ENCODE results near the gene HELZ. TPM values are rescaled to one million over a fixed set of nuclear protein-coding genes. Genes with fewer than 3 reads are reported as not detected.
"Not testable (repeated sequence)": the region's sequence is repeated elsewhere in the genome, so short reads cannot be mapped to it uniquely, and the experiment has no call there.

HELZ gene
- total RNA-seq, 1 donor from 2014 or later, result 51.1 TPM

DNA sequence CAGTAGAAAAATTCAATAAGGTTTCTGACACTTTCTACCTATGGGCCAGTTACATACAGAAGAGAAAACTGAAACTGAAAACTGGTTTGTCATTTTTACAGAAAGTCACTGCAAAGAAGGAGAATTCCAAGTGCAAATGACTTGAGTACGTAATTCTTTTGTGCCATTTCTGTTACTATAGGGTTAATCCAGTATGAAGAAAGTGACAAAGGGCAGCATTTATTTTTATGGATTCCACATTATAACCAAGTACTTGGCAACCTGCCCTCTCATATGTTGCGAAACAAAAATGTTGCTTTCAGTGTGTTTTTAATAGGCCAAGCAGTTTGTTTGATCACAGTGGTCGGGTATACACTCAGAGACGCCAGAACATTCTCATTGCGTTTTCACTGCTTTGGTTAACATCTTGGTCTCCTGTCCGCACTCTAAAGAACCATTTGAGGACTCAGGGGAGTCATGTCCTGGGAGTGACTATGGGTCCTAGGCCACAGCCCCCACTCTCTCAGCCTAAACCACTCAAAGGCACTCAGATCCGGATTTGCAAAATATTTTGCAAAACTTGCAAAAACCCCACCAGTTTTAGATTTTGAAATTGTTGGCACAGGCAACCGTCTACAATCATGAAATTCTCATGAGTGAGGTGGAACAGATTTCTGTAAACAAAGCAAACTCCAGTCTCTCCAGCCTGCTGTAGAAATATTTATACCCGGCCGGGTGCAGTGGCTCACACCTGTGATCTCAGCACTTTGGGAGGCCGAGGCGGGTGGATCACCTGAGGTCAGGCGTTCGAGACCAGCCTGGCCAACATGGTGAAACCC is 15.4 kb upstream of the HELZ start:
- Histone ChIP-seq H3K4me3 (ENCODE audit: low read depth, low read length) (no peak overlapping the region), H3K27me3 (ENCODE audit: control insufficient read depth, insufficient read depth, low read length) (no peaks in the 10 kb centered on the region), H3K36me3 (ENCODE audit: control insufficient read depth, insufficient read depth, low read length) (no peaks in the 10 kb centered on the region)
- peak; percentile 43 for DNase-seq (ENCODE audit: low read depth)
- FAIRE-seq, result no peak
- TF ChIP-seq, protein P1, sequence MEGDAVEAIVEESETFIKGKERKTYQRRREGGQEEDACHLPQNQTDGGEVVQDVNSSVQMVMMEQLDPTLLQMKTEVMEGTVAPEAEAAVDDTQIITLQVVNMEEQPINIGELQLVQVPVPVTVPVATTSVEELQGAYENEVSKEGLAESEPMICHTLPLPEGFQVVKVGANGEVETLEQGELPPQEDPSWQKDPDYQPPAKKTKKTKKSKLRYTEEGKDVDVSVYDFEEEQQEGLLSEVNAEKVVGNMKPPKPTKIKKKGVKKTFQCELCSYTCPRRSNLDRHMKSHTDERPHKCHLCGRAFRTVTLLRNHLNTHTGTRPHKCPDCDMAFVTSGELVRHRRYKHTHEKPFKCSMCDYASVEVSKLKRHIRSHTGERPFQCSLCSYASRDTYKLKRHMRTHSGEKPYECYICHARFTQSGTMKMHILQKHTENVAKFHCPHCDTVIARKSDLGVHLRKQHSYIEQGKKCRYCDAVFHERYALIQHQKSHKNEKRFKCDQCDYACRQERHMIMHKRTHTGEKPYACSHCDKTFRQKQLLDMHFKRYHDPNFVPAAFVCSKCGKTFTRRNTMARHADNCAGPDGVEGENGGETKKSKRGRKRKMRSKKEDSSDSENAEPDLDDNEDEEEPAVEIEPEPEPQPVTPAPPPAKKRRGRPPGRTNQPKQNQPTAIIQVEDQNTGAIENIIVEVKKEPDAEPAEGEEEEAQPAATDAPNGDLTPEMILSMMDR (IDR thresholded peaks at IDR 0.05; ENCODE audit: insufficient read depth, low read length, severe bottlenecking), result no peak

DNA sequence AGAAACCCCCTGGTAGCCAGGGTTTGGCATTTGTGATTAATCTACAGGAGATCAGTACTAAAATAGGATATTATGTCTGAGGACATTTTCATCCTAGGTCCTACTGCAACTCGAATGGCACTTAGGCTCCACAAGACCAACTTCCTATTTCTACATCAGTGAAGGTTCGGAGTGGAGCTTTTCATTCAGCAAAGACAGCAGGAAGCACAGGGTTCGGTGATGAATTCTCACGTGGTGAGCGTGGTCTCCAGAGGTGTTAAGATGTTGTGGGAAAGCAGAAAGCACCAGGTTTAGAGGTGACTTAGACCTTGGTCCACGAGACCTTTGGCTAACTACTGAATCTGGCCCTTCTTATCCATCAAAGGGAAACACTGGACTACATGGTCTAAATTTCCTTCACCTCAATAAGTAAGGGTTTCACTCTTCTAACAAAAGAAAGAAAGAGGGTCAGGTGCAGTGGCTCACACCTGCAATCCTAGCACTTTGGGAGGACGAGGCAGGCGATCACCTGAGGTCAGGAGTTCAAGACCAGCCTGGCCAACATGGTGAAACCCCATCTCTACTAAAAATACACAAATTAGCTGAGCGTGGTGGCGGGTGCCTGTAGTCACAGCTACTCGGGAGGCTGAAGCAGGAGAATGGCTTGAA is 13.9 kb upstream of the HELZ start:
- Histone ChIP-seq H3K27me3 (ENCODE audit: control insufficient read depth, insufficient read depth, low read length) (no peaks in the 10 kb centered on the region), H3K4me3 (ENCODE audit: low read depth, low read length) (no peak overlapping the region), H3K36me3 (ENCODE audit: control insufficient read depth, insufficient read depth, low read length) (no peaks in the 10 kb centered on the region)
- DNase-seq (ENCODE audit: low read depth), result no peak
- no peak for FAIRE-seq
- TF ChIP-seq, protein P1 (IDR thresholded peaks at IDR 0.05; ENCODE audit: insufficient read depth, low read length, severe bottlenecking), result no peak

DNA sequence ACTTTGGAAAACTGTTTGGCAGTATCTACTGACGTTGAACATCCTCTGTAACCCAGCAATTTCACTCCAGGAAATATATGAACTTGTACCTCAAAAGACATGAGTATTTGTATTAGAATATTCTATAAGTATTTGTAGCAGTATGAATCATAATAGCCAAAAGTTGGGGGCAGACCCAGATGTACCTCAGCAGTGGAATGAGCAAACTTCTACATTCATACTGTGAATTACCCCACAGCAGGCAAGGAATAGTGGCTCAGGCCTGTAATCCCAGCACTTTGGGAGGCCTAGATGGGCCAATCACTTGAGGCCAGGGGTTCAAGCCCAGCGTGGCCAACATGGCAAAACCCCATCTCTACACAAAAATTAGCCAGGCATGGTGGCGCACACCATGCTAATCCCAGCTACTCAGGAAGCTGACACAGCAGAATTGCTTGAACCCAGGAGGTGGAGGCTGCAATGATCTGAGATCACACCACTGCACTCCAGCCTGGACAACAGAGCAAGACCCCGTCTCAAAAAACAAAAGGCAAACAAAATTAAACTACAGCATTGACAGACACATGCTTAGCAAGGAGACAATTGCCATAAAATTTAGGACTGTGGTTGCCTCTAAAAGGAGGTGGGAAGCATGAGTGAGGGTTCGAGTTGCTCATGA is 11.2 kb upstream of the HELZ start:
- FAIRE-seq, result no peak
- no peak for DNase-seq (ENCODE audit: low read depth)
- Histone ChIP-seq H3K4me3 (ENCODE audit: low read depth, low read length) (no peak overlapping the region), H3K36me3 (ENCODE audit: control insufficient read depth, insufficient read depth, low read length) (no peaks in the 10 kb centered on the region), H3K27me3 (ENCODE audit: control insufficient read depth, insufficient read depth, low read length) (no peaks in the 10 kb centered on the region)
- TF ChIP-seq, protein P1 (IDR thresholded peaks at IDR 0.05; ENCODE audit: insufficient read depth, low read length, severe bottlenecking), result no peak

DNA sequence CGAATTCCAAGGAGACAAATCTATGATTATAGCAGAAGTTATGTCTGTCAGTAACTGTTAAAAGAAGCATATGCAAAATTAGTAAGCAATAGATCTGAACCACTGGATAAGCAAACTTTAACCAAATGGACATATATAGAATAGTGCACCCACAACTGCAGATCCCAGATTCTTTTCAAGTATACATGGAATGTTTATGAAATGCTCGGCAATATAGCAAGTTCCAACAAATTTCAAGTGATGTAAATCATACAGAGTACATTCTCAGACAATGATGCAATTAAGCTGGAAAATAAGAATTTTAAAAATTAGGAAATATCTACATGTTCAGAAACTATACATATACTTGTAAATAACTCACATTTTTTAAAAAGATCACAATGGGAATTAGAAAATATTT is 8.4 kb upstream of the HELZ start:
- peak; percentile 92 for DNase-seq (ENCODE audit: low read depth)
- Histone ChIP-seq H3K36me3 (ENCODE audit: control insufficient read depth, insufficient read depth, low read length) (no peaks in the 10 kb centered on the region), H3K4me3 (ENCODE audit: low read depth, low read length) (no peak overlapping the region), H3K27me3 (ENCODE audit: control insufficient read depth, insufficient read depth, low read length) (no peaks in the 10 kb centered on the region)
- TF ChIP-seq, protein P1 (IDR thresholded peaks at IDR 0.05; ENCODE audit: insufficient read depth, low read length, severe bottlenecking), result no peak
- no peak for FAIRE-seq

DNA sequence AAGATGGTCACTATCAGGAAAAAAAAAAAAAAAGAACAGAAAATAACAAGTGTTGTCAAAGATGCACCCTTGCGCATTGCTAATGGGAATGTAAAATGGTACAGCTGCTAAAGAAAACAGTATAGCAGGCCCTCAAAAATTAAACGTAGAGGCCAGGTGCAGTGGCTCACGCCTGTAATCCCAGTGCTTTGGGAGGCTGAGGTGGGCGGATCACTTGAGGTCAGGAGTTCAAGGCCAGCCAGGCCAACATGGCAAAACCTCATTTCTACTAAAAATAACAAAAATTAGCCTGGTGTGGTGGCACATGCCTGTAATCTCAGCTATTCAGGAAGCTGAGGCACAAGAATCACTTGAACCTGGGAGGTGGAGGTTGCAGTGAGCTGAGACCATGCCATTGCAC is 6.6 kb upstream of the HELZ start:
- FAIRE-seq; DNase-seq (ENCODE audit: low read depth); H3K4me3 ChIP-seq (ENCODE audit: low read depth, low read length); H3K36me3 ChIP-seq (ENCODE audit: control insufficient read depth, insufficient read depth, low read length); H3K27me3 ChIP-seq (ENCODE audit: control insufficient read depth, insufficient read depth, low read length): not testable (repeated sequence)

DNA sequence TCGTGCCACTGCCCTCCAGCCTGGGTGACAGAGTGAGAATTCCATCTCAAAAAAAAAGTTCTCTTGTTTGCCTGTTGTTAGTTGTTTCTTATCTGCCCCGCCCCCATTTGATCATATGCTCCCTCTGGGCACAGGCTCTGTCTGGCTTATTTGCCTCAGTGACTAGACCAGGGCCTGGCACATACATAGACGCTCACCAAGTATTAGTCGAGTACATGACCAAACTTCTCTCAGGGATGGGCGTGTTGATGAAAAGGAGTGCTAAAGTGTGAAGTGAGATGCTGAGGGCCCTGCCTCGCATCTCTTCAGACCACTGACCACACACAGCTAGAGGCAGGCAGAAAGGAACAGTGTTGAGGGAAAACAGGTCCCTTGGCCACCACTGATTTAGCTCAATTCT is 3.3 kb upstream of the HELZ start:
- Histone ChIP-seq H3K27me3 (ENCODE audit: control insufficient read depth, insufficient read depth, low read length) (no peaks in the 10 kb centered on the region), H3K36me3 (ENCODE audit: control insufficient read depth, insufficient read depth, low read length) (no peaks in the 10 kb centered on the region), H3K4me3 (ENCODE audit: low read depth, low read length) (no peak overlapping the region)
- DNase-seq (ENCODE audit: low read depth) (peak; percentile 70), FAIRE-seq (no peak)
- TF ChIP-seq, protein P1 (IDR thresholded peaks at IDR 0.05; ENCODE audit: insufficient read depth, low read length, severe bottlenecking), result no peak

Measured in bronchial epithelial cell (primary cell).